ENCODE measurements around the gene EHMT1.
A peak's percentile ranks its signal among the peaks of the same experiment; 100 is the strongest.

EHMT1 gene

DNA sequence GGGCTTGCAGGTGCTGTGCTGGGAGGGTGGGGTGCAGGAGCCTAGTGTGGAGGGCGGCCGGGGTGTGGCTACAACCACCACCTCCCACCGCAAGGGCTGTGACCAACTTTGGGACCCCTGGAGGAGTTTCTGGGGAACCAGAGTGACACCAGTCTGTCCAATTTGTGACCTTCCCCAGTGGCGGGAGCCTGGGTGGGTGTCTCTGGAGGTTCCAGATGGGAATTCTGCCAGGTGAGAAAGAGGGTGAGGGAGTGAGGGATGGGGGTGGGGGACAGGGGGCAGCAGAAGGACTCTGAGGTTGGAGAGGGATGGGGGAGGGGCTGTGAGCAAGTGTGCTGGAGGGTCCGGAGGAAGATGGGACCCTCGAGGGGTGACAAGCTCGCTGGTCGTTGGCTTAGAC lies 254.6 kb downstream of the EHMT1 start:
- no peak overlapping the region for H3K4me3 Mint-ChIP-seq
- DNase-seq = no peak
- H3K9me3 Mint-ChIP-seq = peaks cover 12% of the 10 kb centered on the region
- no peaks in the 10 kb centered on the region for H3K36me3 Mint-ChIP-seq (ENCODE audit: low read depth)
- no peaks in the 10 kb centered on the region for H3K4me1 Mint-ChIP-seq
- no peak for TF ChIP-seq CTCF (IDR thresholded peaks at IDR 0.05)
- peaks cover 62% of the 10 kb centered on the region for H3K27me3 Mint-ChIP-seq (ENCODE audit: low read depth, poor library complexity)
- no peak overlapping the region for H3K27ac Mint-ChIP-seq

- Mint-ChIP-seq H3K4me1 (no peaks in the 10 kb centered on the region), H3K36me3 (ENCODE audit: low read depth) (no peaks in the 10 kb centered on the region), H3K9me3 (peaks cover 10% of the 10 kb centered on the region), H3K27me3 (ENCODE audit: low read depth, poor library complexity) (peaks cover 59% of the 10 kb centered on the region), H3K4me3 (no peak overlapping the region), H3K27ac (no peak overlapping the region)
- no peak for TF ChIP-seq CTCF (IDR thresholded peaks at IDR 0.05)
- DNase-seq = no peak
Observed at GRCh38 chr9:137873858-137874362, 255.1 kb downstream of the EHMT1 start.

GRCh38 chr9:137875354-137875753 lies 256.5 kb downstream of the EHMT1 start:
- no peaks in the 10 kb centered on the region for H3K4me1 Mint-ChIP-seq
- H3K27me3 Mint-ChIP-seq (ENCODE audit: low read depth, poor library complexity) = peaks cover 56% of the 10 kb centered on the region

DNA sequence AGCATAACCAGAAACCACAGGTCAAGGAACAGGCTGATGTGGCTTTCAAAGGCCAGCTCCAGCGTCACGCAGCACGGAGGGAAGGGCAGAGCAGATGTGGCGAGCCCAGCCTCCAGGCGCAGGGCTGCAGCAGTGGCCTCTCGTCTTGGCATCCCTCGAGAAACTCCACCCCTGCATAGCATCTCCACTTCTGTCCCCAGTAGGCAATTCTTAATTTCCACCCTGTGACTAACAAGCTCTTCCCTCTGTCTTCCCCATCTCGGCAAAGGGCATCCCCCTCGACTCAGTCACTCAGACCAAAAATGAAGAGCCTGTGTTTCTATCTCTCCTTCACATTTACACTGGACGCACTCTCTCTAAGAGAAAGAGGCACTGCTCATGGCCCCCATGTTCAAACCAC lies 257.0 kb downstream of the EHMT1 start:
- no peak for TF ChIP-seq CTCF (IDR thresholded peaks at IDR 0.05)
- Mint-ChIP-seq H3K36me3 (ENCODE audit: low read depth) (no peaks in the 10 kb centered on the region), H3K4me3 (no peak overlapping the region), H3K9me3 (peaks cover 10% of the 10 kb centered on the region), H3K27ac (no peak overlapping the region), H3K4me1 (no peaks in the 10 kb centered on the region), H3K27me3 (ENCODE audit: low read depth, poor library complexity) (peaks cover 54% of the 10 kb centered on the region)
- no peak for DNase-seq

More at GRCh38 chr9:137875354-137875753, 256.5 kb downstream of the EHMT1 start:
- H3K4me3 Mint-ChIP-seq = no peak overlapping the region
- TF ChIP-seq CTCF (IDR thresholded peaks at IDR 0.05) = no peak
- no peaks in the 10 kb centered on the region for H3K36me3 Mint-ChIP-seq (ENCODE audit: low read depth)
- no peak for DNase-seq
- H3K27ac Mint-ChIP-seq = no peak overlapping the region
- peaks cover 10% of the 10 kb centered on the region for H3K9me3 Mint-ChIP-seq

DNA sequence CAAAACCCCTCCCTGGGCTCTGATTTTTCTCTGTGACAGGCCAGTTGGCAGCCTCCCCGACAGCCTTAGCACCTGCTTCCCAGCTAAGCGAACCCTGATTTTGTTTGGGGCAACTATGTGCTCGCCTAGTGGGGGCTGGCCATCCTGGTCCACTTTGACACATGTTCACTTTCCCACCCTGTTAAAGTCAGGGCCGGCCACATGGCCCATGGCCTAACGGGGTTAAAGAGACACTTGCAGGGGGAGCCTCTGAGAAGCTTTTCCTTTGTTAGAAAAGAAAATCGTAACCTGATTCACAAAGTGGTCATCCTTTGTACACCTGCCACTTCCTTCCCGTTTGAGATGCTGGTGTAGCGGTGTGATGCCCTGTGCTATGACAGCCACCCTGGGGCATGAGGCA lies 257.5 kb downstream of the EHMT1 start:
- peak overlapping the region; percentile 68 for H3K4me3 Mint-ChIP-seq

More for the DNA sequence above, 257.5 kb downstream of the EHMT1 start:
- Mint-ChIP-seq H3K36me3 (ENCODE audit: low read depth) (no peaks in the 10 kb centered on the region), H3K27ac (no peak overlapping the region), H3K27me3 (ENCODE audit: low read depth, poor library complexity) (peaks cover 53% of the 10 kb centered on the region), H3K4me1 (no peaks in the 10 kb centered on the region), H3K9me3 (peaks cover 10% of the 10 kb centered on the region)
- no peak for TF ChIP-seq CTCF (IDR thresholded peaks at IDR 0.05)
- no peak for DNase-seq

Measured in nephron progenitor cell (in vitro differentiated cells).